Sigmoid colon (tissue), 4 donors: ENCODE data around the gene AFAP1.

Experiments
- CTCF ChIP-seq, 4 experiments: fragments of 450-650 bp in 3 of 4; fragments of 200-600 bp in 1 of 4; IDR thresholded peaks; one replicate each; pipeline ENCODE4 v1.5.1; 2016 to 2019; ENCODE audit warnings: antibody characterized with exemption in 4 of 4, mild to moderate bottlenecking in 3 of 4, moderate library complexity in 2 of 4
- EP300 ChIP-seq, 4 donors: sonication (generic); formaldehyde crosslinking; IDR thresholded peaks; one replicate each; pipeline ENCODE4 v1.6.1; 2017; ENCODE audit warnings: antibody characterized with exemption in 4 of 4
- POLR2A ChIP-seq, 2 donors: fragments of 450-650 bp; IDR thresholded peaks; one replicate each; pipeline ENCODE4 v1.6.1; 2016; ENCODE audit warnings: antibody characterized with exemption in 2 of 2, mild to moderate bottlenecking in 2 of 2, moderate library complexity in 2 of 2
- POLR2AphosphoS5 ChIP-seq, 4 donors: sonication (generic); formaldehyde crosslinking; IDR thresholded peaks; one replicate each; pipeline ENCODE4 v1.6.1; 2017; ENCODE audit warnings: antibody characterized with exemption in 4 of 4

- TF ChIP-seq POLR2A (IDR thresholded peaks at IDR 0.05) (no peak), CTCF (IDR thresholded peaks at IDR 0.05) (no peak), POLR2AphosphoS5 (IDR thresholded peaks at IDR 0.05) (no peak), EP300 (IDR thresholded peaks at IDR 0.05) (no peak)
These were observed 115.4 kb downstream of the AFAP1 start for GRCh38 chr4:7824218-7824617.
